Type B pancreatic cell (in vitro differentiated cells): ENCODE measurements around the gene RORC. TPM values are rescaled to one million over a fixed set of nuclear protein-coding genes. Genes with fewer than 3 reads are reported as not detected.

ENCODE experiments used
- DNase-seq: peaks from one replicate; pipeline ENCODE4 v3.0.0; 2021; ENCODE audit warnings: mixed read lengths; ENCODE audit not compliant: unreplicated experiment; ENCODE audit errors: extremely low spot score
- H3K27ac Mint-ChIP-seq: 2 replicates; pipeline ENCODE4 v1.8.0; 2021; ENCODE audit warnings: mild to moderate bottlenecking, mixed read lengths
- H3K27me3 Mint-ChIP-seq: 2 replicates; pipeline ENCODE4 v1.8.0; 2021; ENCODE audit warnings: mixed read lengths
- H3K36me3 Mint-ChIP-seq: 2 replicates; pipeline ENCODE4 v1.8.0; 2021; ENCODE audit warnings: mixed read lengths
- H3K4me1 Mint-ChIP-seq: one replicate; pipeline ENCODE4 v1.8.0; 2021; ENCODE audit warnings: mixed read lengths; ENCODE audit not compliant: unreplicated experiment
- H3K4me3 Mint-ChIP-seq: 2 replicates; pipeline ENCODE4 v1.8.0; 2021; ENCODE audit warnings: mild to moderate bottlenecking, mixed read lengths
- H3K9me3 Mint-ChIP-seq: 2 replicates; pipeline ENCODE4 v1.8.0; 2021; ENCODE audit warnings: mixed read lengths
- CTCF ChIP-seq: fragments of 200-600 bp; sonication (generic); conservative IDR thresholded peaks from 2 replicates; pipeline ENCODE4 v1.5.0; 2021; ENCODE audit warnings: antibody characterized with exemption, mild to moderate bottlenecking
- total RNA-seq: library from RNA; stranded (reverse); gene quantifications from 2 replicates; pipeline ENCODE4 v1.2.1, GENCODE V29; 2021; ENCODE audit warnings: low replicate concordance

RORC gene
- total RNA-seq, 1 donor from 2014 or later: not detected

- DNase-seq: no peak
- Mint-ChIP-seq H3K4me3 (no peak overlapping the region), H3K36me3 (no peaks in the 10 kb centered on the region), H3K9me3 (no peaks in the 10 kb centered on the region), H3K4me1 (no peaks in the 10 kb centered on the region), H3K27me3 (peaks cover 23% of the 10 kb centered on the region), H3K27ac (no peak overlapping the region)
- TF ChIP-seq CTCF: no peak
Observed at GRCh38 chr1:151819227-151819835, 12.3 kb downstream of the RORC start.

- no peaks in the 10 kb centered on the region for H3K4me1 Mint-ChIP-seq
- H3K27ac Mint-ChIP-seq: no peak overlapping the region
- TF ChIP-seq CTCF: no peak
- peaks cover 19% of the 10 kb centered on the region for H3K27me3 Mint-ChIP-seq
- no peak for DNase-seq
- no peak overlapping the region for H3K4me3 Mint-ChIP-seq
- H3K9me3 Mint-ChIP-seq: no peaks in the 10 kb centered on the region
- H3K36me3 Mint-ChIP-seq: no peaks in the 10 kb centered on the region
Observed at GRCh38 chr1:151817353-151817730, 14.3 kb downstream of the RORC start.

- Mint-ChIP-seq H3K36me3 (no peaks in the 10 kb centered on the region), H3K27me3 (peaks cover 19% of the 10 kb centered on the region), H3K4me3 (no peak overlapping the region), H3K9me3 (no peaks in the 10 kb centered on the region), H3K27ac (no peak overlapping the region), H3K4me1 (no peaks in the 10 kb centered on the region)
- no peak for TF ChIP-seq CTCF
- no peak for DNase-seq
Observed at GRCh38 chr1:151816548-151817352, 14.9 kb downstream of the RORC start.

- H3K36me3 Mint-ChIP-seq: no peaks in the 10 kb centered on the region
- H3K27ac Mint-ChIP-seq: no peak overlapping the region
- peaks cover 23% of the 10 kb centered on the region for H3K27me3 Mint-ChIP-seq
- H3K9me3 Mint-ChIP-seq: no peaks in the 10 kb centered on the region
- no peak for TF ChIP-seq CTCF
- DNase-seq: no peak
- no peaks in the 10 kb centered on the region for H3K4me1 Mint-ChIP-seq
- no peak overlapping the region for H3K4me3 Mint-ChIP-seq
Observed at GRCh38 chr1:151815716-151816327, 15.8 kb downstream of the RORC start.

GRCh38 chr1:151814971-151815545, 16.5 kb downstream of the RORC start:
- Mint-ChIP-seq H3K27me3 (peaks cover 20% of the 10 kb centered on the region), H3K9me3 (no peaks in the 10 kb centered on the region), H3K36me3 (no peaks in the 10 kb centered on the region), H3K27ac (no peak overlapping the region), H3K4me3 (no peak overlapping the region), H3K4me1 (peaks cover 2% of the 10 kb centered on the region)
- no peak for TF ChIP-seq CTCF
- DNase-seq: no peak
